Left renal cortex interstitium (tissue), 4 donors: Measurements from ENCODE around the gene CCDC32. TPM values are rescaled to one million over a fixed set of nuclear protein-coding genes. Genes with fewer than 3 reads are reported as not detected.
A peak's percentile ranks its signal among the peaks of the same experiment; 100 is the strongest.

ENCODE experiments used
- DNase-seq, 4 donors: peaks; one replicate each; pipeline ENCODE4 v3.0.0-alpha.2; 2013; ENCODE audit warnings: low read depth in 4 of 4, low spot score in 2 of 4, missing footprints in 1 of 4
- polyA plus RNA-seq, 4 donors: library from polyadenylated mRNA; unstranded; fragments of 120-200 nt; gene quantifications; one replicate each; pipeline ENCODE4 v1.2.1, GENCODE V29; 2013; ENCODE audit not compliant: insufficient read length in 4 of 4

The CCDC32 gene
- polyA plus RNA-seq, 4 donors: 22.4 to 28.8 (median 25.7) TPM

GRCh38 chr15:40525855-40526254 lies 39.0 kb downstream of the CCDC32 start:
- DNase-seq: no peak

- no peak for DNase-seq
Observed at GRCh38 chr15:40523611-40524010, 41.2 kb downstream of the CCDC32 start.

GRCh38 chr15:40516322-40516721 lies 48.5 kb downstream of the CCDC32 start:
- no peak for DNase-seq

GRCh38 chr15:40513609-40514008 lies 51.2 kb downstream of the CCDC32 start:
- no peak for DNase-seq

- no peak for DNase-seq
Observed at GRCh38 chr15:40512440-40512839, 52.4 kb downstream of the CCDC32 start.

- DNase-seq: peak in 2 of 4 donors; percentile 24 to 41
Observed at GRCh38 chr15:40511472-40512133, 53.2 kb downstream of the CCDC32 start.

- DNase-seq: peak in 1 of 4 donors; percentile 3
Observed at GRCh38 chr15:40511093-40511471, 53.8 kb downstream of the CCDC32 start.

GRCh38 chr15:40510201-40510600 lies 54.6 kb downstream of the CCDC32 start:
- no peak for DNase-seq

DNA sequence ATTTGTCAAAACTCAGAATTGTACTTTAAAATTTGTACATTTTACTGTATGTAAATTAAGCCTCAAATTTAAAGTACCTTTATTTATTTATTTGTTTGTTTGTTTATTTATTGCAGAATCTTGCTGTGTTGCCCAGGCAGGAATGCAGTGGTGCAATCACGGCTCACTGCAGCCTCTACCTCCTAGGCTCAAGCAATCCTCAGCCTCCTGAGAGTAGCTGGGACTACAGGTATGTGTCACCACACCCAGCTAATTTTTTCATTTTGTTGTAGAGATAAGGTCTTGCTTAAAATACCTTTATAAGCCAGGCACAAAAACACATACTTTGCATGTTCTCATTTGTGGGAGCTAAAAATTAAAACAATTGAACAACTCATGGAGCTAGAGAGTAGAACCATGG lies 56.6 kb downstream of the CCDC32 start:
- DNase-seq: no peak

DNA sequence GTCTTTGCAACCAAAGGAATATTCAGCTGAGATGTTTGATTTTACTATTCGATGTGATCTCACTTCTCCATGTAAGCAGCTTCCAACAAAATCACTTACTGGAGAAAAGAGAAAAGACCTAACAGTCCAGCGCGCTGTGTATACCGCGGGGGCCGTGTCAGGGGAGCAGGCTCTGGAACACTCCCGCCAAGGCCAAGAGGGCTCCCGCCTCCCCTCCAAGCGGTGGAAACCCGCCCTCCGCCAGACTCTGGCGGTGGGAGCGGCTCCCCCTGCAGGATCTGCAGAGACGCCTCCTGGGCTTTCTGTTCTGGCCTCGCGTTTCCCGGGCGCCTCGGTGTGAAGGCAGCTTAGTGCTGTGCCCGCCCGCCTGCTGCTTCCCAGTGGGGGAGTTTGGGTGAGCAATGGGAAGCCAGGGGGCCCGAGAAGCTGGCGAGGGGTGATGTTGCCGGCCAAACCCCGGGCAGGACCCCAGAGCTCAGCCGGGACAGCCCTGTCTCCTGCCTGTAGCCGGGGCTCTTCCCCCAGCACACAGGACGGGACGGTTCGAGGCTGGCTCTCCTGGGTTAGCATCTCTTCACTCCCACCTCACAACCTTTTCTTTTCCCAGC lies 57.8 kb downstream of the CCDC32 start:
- peak in 2 of 4 donors; percentile 64 to 77 for DNase-seq

Other genes with a start within 250 kb of the CCDC32 start
- 10 to 100 TPM; 14.7 to 20.0 (median 17.9) TPM for gene INAFM2, start 241.3 kb downstream of the CCDC32 start, polyA plus RNA-seq
- gene CCDC9B, start 224.1 kb downstream of the CCDC32 start, polyA plus RNA-seq: 10 to 100 TPM in 1 of 4 donors, 1 to 10 TPM in 3; 4.0 to 14.7 (median 8.0) TPM
- gene PHGR1, start 214.0 kb downstream of the CCDC32 start, polyA plus RNA-seq: not detected
- gene DISP2, start 206.8 kb downstream of the CCDC32 start, polyA plus RNA-seq: 1 to 10 TPM in 1 of 4 donors, under 1 TPM in 3; 0.35 to 1.1 (median 0.64) TPM
- 10 to 100 TPM; 28.8 to 38.4 (median 34.7) TPM for gene KNSTRN, start 182.3 kb downstream of the CCDC32 start, polyA plus RNA-seq
- gene IVD, start 159.2 kb downstream of the CCDC32 start, polyA plus RNA-seq: 100 to 1,000 TPM in 1 of 4 donors, 10 to 100 TPM in 3; 57.7 to 102 (median 83.1) TPM
- 10 to 100 TPM; 18.7 to 27.8 (median 26.1) TPM for gene BAHD1, start 124.1 kb downstream of the CCDC32 start, polyA plus RNA-seq
- 10 to 100 TPM; 31.5 to 48.4 (median 35.0) TPM for gene CHST14, start 94.1 kb downstream of the CCDC32 start, polyA plus RNA-seq
- 10 to 100 TPM in 3 of 4 donors, 1 to 10 TPM in 1; 9.8 to 14.3 (median 11.8) TPM for gene RPUSD2, start 4.3 kb upstream of the CCDC32 start, polyA plus RNA-seq
- gene KNL1, start 29.2 kb upstream of the CCDC32 start, polyA plus RNA-seq: 10 to 100 TPM; 14.6 to 28.5 (median 20.8) TPM
- gene RAD51, start 130.1 kb upstream of the CCDC32 start, polyA plus RNA-seq: 10 to 100 TPM; 12.5 to 14.0 (median 13.2) TPM
- 10 to 100 TPM; 35.7 to 45.7 (median 43.2) TPM for gene RMDN3, start 190.2 kb upstream of the CCDC32 start, polyA plus RNA-seq
- gene GCHFR, start 199.0 kb upstream of the CCDC32 start, polyA plus RNA-seq: 10 to 100 TPM; 41.0 to 51.6 (median 47.2) TPM
- gene C15orf62, start 204.9 kb upstream of the CCDC32 start, polyA plus RNA-seq: 1 to 10 TPM; 1.6 to 4.9 (median 3.2) TPM
- 10 to 100 TPM; 24.9 to 34.9 (median 28.5) TPM for gene ZFYVE19, start 242.0 kb upstream of the CCDC32 start, polyA plus RNA-seq
- gene DNAJC17, start 242.4 kb upstream of the CCDC32 start, polyA plus RNA-seq: 10 to 100 TPM; 38.0 to 45.4 (median 41.7) TPM